ENCODE data around the gene THBS2. TPM values are rescaled to one million over a fixed set of nuclear protein-coding genes. Genes with fewer than 3 reads are reported as not detected.

Gene THBS2
- total and polyA plus RNA-seq, 2 of the 4 experiments (the other 2 are of a cell fraction), result 97.3 to 113 TPM

DNA sequence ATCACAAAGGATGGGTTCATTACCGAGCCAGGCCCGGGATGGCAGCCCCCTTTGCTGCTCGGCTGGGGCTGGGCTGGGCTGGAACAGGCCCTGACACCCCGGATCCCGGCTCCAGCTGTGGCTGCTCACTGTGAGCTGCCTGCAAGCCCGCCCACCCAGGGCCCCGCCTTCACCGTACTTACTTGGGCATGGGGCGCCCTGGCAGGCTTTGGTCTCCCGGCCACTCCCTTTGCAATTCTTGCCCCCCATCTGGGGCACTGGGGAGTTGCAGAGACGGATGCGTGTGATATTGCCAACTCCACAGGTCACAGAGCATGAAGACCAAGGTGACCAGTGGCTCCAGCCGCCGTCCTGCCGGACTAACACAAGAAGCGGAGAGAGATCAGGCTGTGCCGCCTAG is 16.7 kb downstream of the THBS2 start:
- no peak overlapping the region for H3K23ac ChIP-seq (ENCODE audit: low read depth, low read length)
- H3K27me3 ChIP-seq (ENCODE audit: control insufficient read depth, insufficient read depth, low read length), result no peaks in the 10 kb centered on the region
- H2BK20ac ChIP-seq (ENCODE audit: low read depth, low read length), result no peak overlapping the region
- H3K14ac ChIP-seq (replicated peaks; ENCODE audit: low read depth, low read length), result no peak overlapping the region
- peaks cover 53% of the 10 kb centered on the region for H3K36me3 ChIP-seq (ENCODE audit: control insufficient read depth, insufficient read depth, low read length)
- H3K27ac ChIP-seq (ENCODE audit: insufficient read depth, low read length), result no peak overlapping the region
- no peaks in the 10 kb centered on the region; the same call in 1 of the 2 replicates for H4K20me1 ChIP-seq (ENCODE audit: insufficient read depth, low read length)
- dilution Hi-C loops (cut with HindIII; ENCODE audit: low sequenced_read_pairs, unreplicated experiment) (no loop called here), intact Hi-C loops (cut with micrococcal nuclease) (no loop called here), in situ Hi-C loops (cut with MboI; ENCODE audit: low sequenced_read_pairs) (no loop called here)
- no peak overlapping the region for H3K4ac ChIP-seq (ENCODE audit: low read depth, low read length)
- H3K4me2 ChIP-seq (ENCODE audit: low read depth, low read length), result no peak overlapping the region
- no peak overlapping the region for H3K9ac ChIP-seq (ENCODE audit: low read depth, low read length)
- 0 out of 2 replicates have a peak, but pooled peaks cover 12% of the 10 kb centered on the region for H3K9me1 ChIP-seq (ENCODE audit: insufficient read depth, low read length)
- no peaks in the 10 kb centered on the region; the same call in 1 of the 2 replicates for H3K4me1 ChIP-seq (ENCODE audit: control insufficient read depth, insufficient read depth, low read length)
- H3K56ac ChIP-seq (ENCODE audit: extremely low read depth, insufficient read depth, low read length), result no peak overlapping the region
- 98% methylated on average over 8 of the region's 17 CpGs; no CpG with 5 or more reads in 1 of the 2 experiments for WGBS, 2 experiments (ENCODE audit: extremely low coverage in 2 of 2, insufficient read length in 1 of 2)
- ATAC-seq (ENCODE audit: low read depth) (no peak), DNase-seq (no peak)
- ChIA-PET POLR2A (ENCODE audit: unreplicated experiment) (no interaction called here), CTCF (interaction anchor here (1.2 kb wide), 1 partner anchor 425 kb away, joined by 5 read pairs; no protein-coding TSS in a partner anchor)
- no peak overlapping the region for H4K91ac ChIP-seq (ENCODE audit: insufficient read depth, low read depth, low read length)
- H4K5ac ChIP-seq (ENCODE audit: low read depth, low read length), result no peak overlapping the region
- H2AK9ac ChIP-seq (replicated peaks; ENCODE audit: low read depth, low read length, poor library complexity), result peak overlapping the region; percentile 5
- TF ChIP-seq SMC3 (IDR thresholded peaks at IDR 0.05; ENCODE audit: low read depth, low read length), result no peak
- TF ChIP-seq, protein P1, sequence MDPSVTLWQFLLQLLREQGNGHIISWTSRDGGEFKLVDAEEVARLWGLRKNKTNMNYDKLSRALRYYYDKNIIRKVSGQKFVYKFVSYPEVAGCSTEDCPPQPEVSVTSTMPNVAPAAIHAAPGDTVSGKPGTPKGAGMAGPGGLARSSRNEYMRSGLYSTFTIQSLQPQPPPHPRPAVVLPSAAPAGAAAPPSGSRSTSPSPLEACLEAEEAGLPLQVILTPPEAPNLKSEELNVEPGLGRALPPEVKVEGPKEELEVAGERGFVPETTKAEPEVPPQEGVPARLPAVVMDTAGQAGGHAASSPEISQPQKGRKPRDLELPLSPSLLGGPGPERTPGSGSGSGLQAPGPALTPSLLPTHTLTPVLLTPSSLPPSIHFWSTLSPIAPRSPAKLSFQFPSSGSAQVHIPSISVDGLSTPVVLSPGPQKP (IDR thresholded peaks at IDR 0.05; ENCODE audit: borderline replicate concordance, low read depth, low read length), result no peak
- TF ChIP-seq BHLHE40 (IDR thresholded peaks at IDR 0.05; ENCODE audit: low read depth, low read length), result no peak
- TF ChIP-seq RCOR1 (IDR thresholded peaks at IDR 0.05; ENCODE audit: insufficient replicate concordance, low read length), result no peak
- no peak for TF ChIP-seq MAFK (IDR thresholded peaks at IDR 0.05; ENCODE audit: low read depth, low read length)
- TF ChIP-seq CHD1 (IDR thresholded peaks at IDR 0.05; ENCODE audit: low read depth, low read length), result no peak
- TF ChIP-seq RAD21 (IDR thresholded peaks at IDR 0.05; ENCODE audit: low read length), result no peak
- TF ChIP-seq FOS (IDR thresholded peaks at IDR 0.05; ENCODE audit: low read depth, low read length), result no peak
- TF ChIP-seq NFE2L2 (IDR thresholded peaks at IDR 0.05; ENCODE audit: low read depth, low read length), result no peak
- TF ChIP-seq, protein P2, sequence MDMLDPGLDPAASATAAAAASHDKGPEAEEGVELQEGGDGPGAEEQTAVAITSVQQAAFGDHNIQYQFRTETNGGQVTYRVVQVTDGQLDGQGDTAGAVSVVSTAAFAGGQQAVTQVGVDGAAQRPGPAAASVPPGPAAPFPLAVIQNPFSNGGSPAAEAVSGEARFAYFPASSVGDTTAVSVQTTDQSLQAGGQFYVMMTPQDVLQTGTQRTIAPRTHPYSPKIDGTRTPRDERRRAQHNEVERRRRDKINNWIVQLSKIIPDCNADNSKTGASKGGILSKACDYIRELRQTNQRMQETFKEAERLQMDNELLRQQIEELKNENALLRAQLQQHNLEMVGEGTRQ (IDR thresholded peaks at IDR 0.05; ENCODE audit: low read depth, low read length), result no peak
- TF ChIP-seq MAZ (IDR thresholded peaks at IDR 0.05; ENCODE audit: borderline replicate concordance, low read depth, low read length), result no peak
- BruUV-seq (replicated peaks), result no TSS peak
- no peaks in the 10 kb centered on the region for H3K79me1 ChIP-seq (ENCODE audit: low read depth in 1 of 2, low read length in 2 of 2)
- no peak overlapping the region for H2AK5ac ChIP-seq (ENCODE audit: low read depth, low read length)
- no peak overlapping the region for H2AFZ ChIP-seq (replicated peaks; ENCODE audit: low read length, poor library complexity)
- no peaks in the 10 kb centered on the region for H3K9me3 ChIP-seq (ENCODE audit: control insufficient read depth, insufficient read depth, low read length)
- no peak overlapping the region for H2BK5ac ChIP-seq (ENCODE audit: low read depth, low read length, poor library complexity, severe bottlenecking)
- H2BK15ac ChIP-seq (ENCODE audit: low read depth, low read length), result no peak overlapping the region
- no peak overlapping the region for H3K4me3 ChIP-seq (ENCODE audit: insufficient read depth, low read depth, low read length)
- H3K18ac ChIP-seq (ENCODE audit: low read depth, low read length), result no peak overlapping the region
- H4K8ac ChIP-seq (ENCODE audit: low read depth in 2 of 2, low read length in 2 of 2), result no peak overlapping the region
- no peak overlapping the region for H2BK120ac ChIP-seq (ENCODE audit: low read depth, low read length)
